Right lobe of liver (tissue), 6 donors: ENCODE data around the gene ZNF778. TPM values are rescaled to one million over a fixed set of nuclear protein-coding genes. Genes with fewer than 3 reads are reported as not detected.
A peak's percentile ranks its signal among the peaks of the same experiment; 100 is the strongest.
"Not testable (repeated sequence)": the region's sequence is repeated elsewhere in the genome, so short reads cannot be mapped to it uniquely, and the experiment has no call there.

Experiments used
- ATAC-seq, 4 donors: fragments of 200-7000 bp; cut with Tn5 transposase; one replicate each; pipeline ENCODE4 v1.9.1; 2020; ENCODE audit warnings: mild to moderate bottlenecking in 4 of 4, moderate library complexity in 4 of 4
- DNase-seq, 3 donors: peaks; one replicate each; pipeline ENCODE4 v3.0.0-alpha.2; 2020
- H3K27ac ChIP-seq, 3 donors: fragments of 200-600 bp; one replicate each; pipeline ENCODE4 v1.8.0; 2022
- H3K27me3 ChIP-seq, 2 donors: fragments of 200-600 bp; one replicate each; pipeline ENCODE4 v1.8.0; 2022
- H3K36me3 ChIP-seq, 4 donors: fragments of 200-600 bp; sonication (generic) in 1 of 4; one replicate each; pipeline versions ENCODE4 v1.5.1 to v1.8.0; 2017 to 2022; ENCODE audit warnings: control low read depth in 1 of 4
- H3K4me1 ChIP-seq, 4 donors: fragments of 200-600 bp; sonication (generic) in 1 of 4; one replicate each; pipeline versions ENCODE4 v1.5.1 to v1.8.0; 2017 to 2022; ENCODE audit warnings: control low read depth in 1 of 4
- H3K4me3 ChIP-seq, 3 donors: fragments of 200-600 bp; one replicate each; pipeline ENCODE4 v1.8.0; 2022
- H3K9me3 ChIP-seq, 4 donors: fragments of 200-600 bp; sonication (generic) in 1 of 4; one replicate each; pipeline versions ENCODE4 v1.5.1 to v1.8.0; 2017 to 2022; ENCODE audit warnings: control low read depth in 1 of 4
- CTCF ChIP-seq, 4 donors: fragments of 200-600 bp in 3 of 4; fragments of 450-650 bp in 1 of 4; IDR thresholded peaks; one replicate each; pipeline versions ENCODE4 v1.5.1 to v1.8.0; 2016 to 2022; ENCODE audit warnings: antibody characterized with exemption in 4 of 4, mild to moderate bottlenecking in 2 of 4
- POLR2A ChIP-seq: fragments of 450-650 bp; IDR thresholded peaks from one replicate; pipeline ENCODE4 v1.6.1; 2017; ENCODE audit warnings: antibody characterized with exemption, mild to moderate bottlenecking
- WGBS: methylation state at CpG from one replicate; pipeline ENCODE4 v1.1.6; 2018; ENCODE audit warnings: low coverage, low lambda C conversion rate; ENCODE audit not compliant: insufficient coverage; ENCODE audit errors: missing lambda C conversion rate; 5-methylcytosine and 5-hydroxymethylcytosine counted together
- intact Hi-C, 2 donors: fragments of 100-400 bp; cut with DNase I; formaldehyde crosslinking; loops; one replicate each; pipeline versions ENCODE4 v1.11.2 to v1.14.1; 2022
- total RNA-seq, 6 experiments: library from RNA; depleted of rRNA in 2 of 6; stranded (reverse); fragments of >200 nt in 2 of 6; fragmentation: NEBNext Ultra II Directional in 3 of 6; extraction: Animal tissue kit (Norgen Biotek cat#: 25700) in 3 of 6; gene quantifications; one replicate each; pipeline versions ENCODE4 v1.1.0 to v1.2.4, GENCODE V29; 2016 to 2023
- donor health status: DM: no; HTN: yes; CAD: no.
- donor health status: DM: no; HTN: no; CAD: no.
- donor health status: DM: no; HTN: no; CAD: no.
- donor health status: DM: no; HTN: yes; CAD: no.
- donor health status: DM: no; HTN: yes; CAD: no.

Gene ZNF778
- total RNA-seq, 6 experiments from 2014 or later = 2.3 to 11.2 (median 3.1) TPM

GRCh38 chr16:89184933-89185794 lies 32.3 kb upstream of the ZNF778 start:
- 10% methylated on average over 2 of the region's 48 CpGs for WGBS
- Histone ChIP-seq H3K9me3 (no peaks in the 10 kb centered on the region), H3K4me3 (no peak overlapping the region), H3K27ac (no peak overlapping the region), H3K36me3 (no peaks in the 10 kb centered on the region), H3K27me3 (no peaks in the 10 kb centered on the region), H3K4me1 (no peaks in the 10 kb centered on the region)
- peak in 1 of 4 donors; percentile 24 for ATAC-seq
- TF ChIP-seq CTCF (IDR thresholded peaks at IDR 0.05) = no peak
- TF ChIP-seq POLR2A = no peak
- DNase-seq = peak in 1 of 3 donors; percentile 18
- intact Hi-C loops = no loop called here

GRCh38 chr16:89185887-89186592 lies 31.5 kb upstream of the ZNF778 start:
- H3K4me1 ChIP-seq, H3K4me3 ChIP-seq, H3K27me3 ChIP-seq, ATAC-seq, H3K36me3 ChIP-seq, DNase-seq, H3K27ac ChIP-seq, H3K9me3 ChIP-seq, intact Hi-C loops: not testable (repeated sequence)
- 74% methylated on average over 8 of the region's 30 CpGs for WGBS

- WGBS = 66% methylated on average over 6 of the region's 20 CpGs
- DNase-seq, H3K36me3 ChIP-seq, H3K27ac ChIP-seq, ATAC-seq, intact Hi-C loops, H3K4me3 ChIP-seq, H3K4me1 ChIP-seq, H3K9me3 ChIP-seq, H3K27me3 ChIP-seq: not testable (repeated sequence)
Observed at GRCh38 chr16:89186593-89187031, 30.9 kb upstream of the ZNF778 start.

GRCh38 chr16:89187032-89187769 lies 30.3 kb upstream of the ZNF778 start:
- H3K27ac ChIP-seq = no peak overlapping the region
- TF ChIP-seq POLR2A = no peak
- TF ChIP-seq CTCF (IDR thresholded peaks at IDR 0.05) = no peak
- ATAC-seq (peak; percentile 27 to 42 (median 29)), DNase-seq (peak in 2 of 3 donors; percentile 19 to 56)
- no peaks in the 10 kb centered on the region for H3K4me1 ChIP-seq
- H3K4me3 ChIP-seq = no peak overlapping the region
- intact Hi-C loops = no loop called here
- no peaks in the 10 kb centered on the region for H3K27me3 ChIP-seq
- no peaks in the 10 kb centered on the region for H3K9me3 ChIP-seq
- WGBS = 32% methylated on average over 3 of the region's 19 CpGs
- no peaks in the 10 kb centered on the region for H3K36me3 ChIP-seq

- DNase-seq (peak in 2 of 3 donors; percentile 18 to 50), ATAC-seq (peak in 1 of 4 donors; percentile 4)
- TF ChIP-seq POLR2A (no peak), CTCF (IDR thresholded peaks at IDR 0.05) (no peak)
- Histone ChIP-seq H3K27ac (no peak overlapping the region), H3K27me3 (no peaks in the 10 kb centered on the region), H3K36me3 (no peaks in the 10 kb centered on the region), H3K4me1 (no peaks in the 10 kb centered on the region), H3K4me3 (no peak overlapping the region), H3K9me3 (no peaks in the 10 kb centered on the region)
- intact Hi-C loops = no loop called here
- WGBS = 53% methylated on average over 3 of the region's 19 CpGs
Observed at GRCh38 chr16:89187770-89188392, 29.6 kb upstream of the ZNF778 start.

- WGBS = 100% methylated on average over 2 of the region's 25 CpGs
- H3K9me3 ChIP-seq, DNase-seq, H3K4me3 ChIP-seq, ATAC-seq, H3K4me1 ChIP-seq, H3K36me3 ChIP-seq, intact Hi-C loops, H3K27ac ChIP-seq, H3K27me3 ChIP-seq: not testable (repeated sequence)
Observed at GRCh38 chr16:89188471-89189357, 28.8 kb upstream of the ZNF778 start.
